Brain microvascular endothelial cell (primary cell): ENCODE measurements around the gene TTC9.

Experiments
- DNase-seq: peaks from one replicate; pipeline ENCODE4 v3.0.0-alpha.2; 2020
- H3K27ac ChIP-seq: fragments of 250-450 bp; sonication (Bioruptor Pico); 2 replicates; pipeline ENCODE4 v1.5.1; 2020; ENCODE audit warnings: mild to moderate bottlenecking, moderate library complexity
- H3K27me3 ChIP-seq: fragments of 250-450 bp; sonication (Bioruptor Pico); replicated peaks from 2 replicates; pipeline ENCODE4 v1.5.1; 2020; ENCODE audit warnings: mild to moderate bottlenecking
- H3K36me3 ChIP-seq: fragments of 250-450 bp; sonication (Bioruptor Pico); replicated peaks from 2 replicates; pipeline ENCODE4 v1.5.1; 2020; ENCODE audit warnings: mild to moderate bottlenecking
- H3K4me3 ChIP-seq: 2 replicates; pipeline ENCODE4 v1.5.1; 2011; ENCODE audit warnings: low read depth, mild to moderate bottlenecking, control low read depth, low read length, moderate library complexity
- in situ Hi-C: cut with HindIII; loops from 2 replicates; pipeline ENCODE4 v1.10.0; 2017; ENCODE audit warnings: low sequenced_read_pairs, low pct_ligation_motif_present
- TF ChIP-seq, protein P1 (sequence below): IDR thresholded peaks from 2 replicates; pipeline ENCODE4 v1.5.1; 2011; ENCODE audit warnings: low read depth, mild to moderate bottlenecking, moderate library complexity, low read length, control low read depth, inconsistent platforms; ENCODE audit errors: missing control alignments

The TTC9 gene

GRCh38 chr14:70641548-70642302, at the start of gene TTC9:
TSS of gene TTC9 (plus strand) at chr14:70641916. CDS start at chr14:70642130, 214 bp downstream.
- TF ChIP-seq, protein P1, sequence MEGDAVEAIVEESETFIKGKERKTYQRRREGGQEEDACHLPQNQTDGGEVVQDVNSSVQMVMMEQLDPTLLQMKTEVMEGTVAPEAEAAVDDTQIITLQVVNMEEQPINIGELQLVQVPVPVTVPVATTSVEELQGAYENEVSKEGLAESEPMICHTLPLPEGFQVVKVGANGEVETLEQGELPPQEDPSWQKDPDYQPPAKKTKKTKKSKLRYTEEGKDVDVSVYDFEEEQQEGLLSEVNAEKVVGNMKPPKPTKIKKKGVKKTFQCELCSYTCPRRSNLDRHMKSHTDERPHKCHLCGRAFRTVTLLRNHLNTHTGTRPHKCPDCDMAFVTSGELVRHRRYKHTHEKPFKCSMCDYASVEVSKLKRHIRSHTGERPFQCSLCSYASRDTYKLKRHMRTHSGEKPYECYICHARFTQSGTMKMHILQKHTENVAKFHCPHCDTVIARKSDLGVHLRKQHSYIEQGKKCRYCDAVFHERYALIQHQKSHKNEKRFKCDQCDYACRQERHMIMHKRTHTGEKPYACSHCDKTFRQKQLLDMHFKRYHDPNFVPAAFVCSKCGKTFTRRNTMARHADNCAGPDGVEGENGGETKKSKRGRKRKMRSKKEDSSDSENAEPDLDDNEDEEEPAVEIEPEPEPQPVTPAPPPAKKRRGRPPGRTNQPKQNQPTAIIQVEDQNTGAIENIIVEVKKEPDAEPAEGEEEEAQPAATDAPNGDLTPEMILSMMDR = no peak
- in situ Hi-C loops = no loop called here
- H3K36me3 ChIP-seq = no peaks in the 10 kb centered on the region
- no peak for DNase-seq
- H3K27ac ChIP-seq = no peak within 1 kb of the TSS
- peak within 1 kb of the TSS; percentile 54 for H3K4me3 ChIP-seq
- peaks cover 34% of the 10 kb centered on the region for H3K27me3 ChIP-seq

DNA sequence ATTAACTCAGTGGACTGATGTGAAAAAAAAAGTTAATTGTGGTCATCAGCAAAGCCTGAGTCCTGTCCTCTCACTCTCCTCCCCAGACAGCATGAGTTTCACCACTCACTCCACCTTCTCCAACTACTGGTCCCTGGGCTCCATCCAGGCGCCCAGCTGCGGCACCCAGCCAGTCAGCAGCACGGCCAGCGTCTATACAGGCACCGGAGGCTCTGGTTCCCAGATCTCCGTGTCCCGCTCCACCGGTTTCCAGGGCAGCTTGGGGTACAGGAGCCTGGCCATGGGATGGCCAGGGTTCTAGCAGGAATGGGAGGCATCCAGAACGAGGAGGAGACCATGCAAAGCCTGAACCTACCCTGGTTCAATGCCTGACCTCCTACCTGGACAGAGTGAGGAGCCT, 47.3 kb upstream of the TTC9 start:
- Histone ChIP-seq H3K27me3 (no peaks in the 10 kb centered on the region), H3K4me3 (no peak overlapping the region), H3K27ac (no peak overlapping the region), H3K36me3 (peaks cover 24% of the 10 kb centered on the region)
- in situ Hi-C loops = no loop called here
- TF ChIP-seq, protein P1 = no peak
- no peak for DNase-seq

DNA sequence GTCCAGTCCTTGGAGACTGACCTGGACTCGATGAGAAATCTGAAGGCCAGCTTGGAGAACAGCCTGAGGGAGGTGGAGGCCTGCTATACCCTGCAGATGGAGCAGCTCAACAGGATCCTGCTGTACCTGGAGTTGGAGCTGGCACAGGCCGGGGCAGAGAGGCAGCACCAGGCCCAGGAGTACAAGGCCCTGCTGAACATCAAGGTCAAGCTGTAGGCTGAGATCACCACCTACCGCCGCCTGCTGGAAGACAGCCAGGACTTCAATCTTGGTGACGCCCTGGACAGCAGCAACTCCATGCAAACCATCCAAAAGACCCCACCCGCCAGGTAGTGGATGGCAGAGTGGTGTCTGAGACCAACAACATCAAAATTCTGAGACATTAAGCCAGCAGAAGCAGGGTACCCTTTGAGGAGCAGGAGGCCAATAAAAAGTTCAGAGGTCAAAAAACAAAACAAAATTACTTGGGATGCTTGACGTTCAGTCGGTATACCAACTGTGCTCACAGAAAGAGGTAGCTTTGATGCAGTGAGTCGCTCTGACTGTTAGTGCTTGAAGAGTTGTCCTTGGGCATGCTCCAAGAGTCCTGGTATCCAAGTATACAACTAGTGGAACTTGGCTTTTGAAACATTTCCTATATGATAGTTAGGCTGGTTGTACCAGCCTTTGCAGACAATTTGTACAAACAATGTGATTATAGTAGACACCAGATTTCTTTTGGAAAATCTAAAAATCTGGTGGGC, 46.1 kb upstream of the TTC9 start:
- peak; percentile 5 for DNase-seq
- no peaks in the 10 kb centered on the region for H3K27me3 ChIP-seq
- TF ChIP-seq, protein P1 = no peak
- H3K27ac ChIP-seq = no peak overlapping the region
- no peak overlapping the region for H3K4me3 ChIP-seq
- in situ Hi-C loops = no loop called here
- H3K36me3 ChIP-seq = peaks cover 23% of the 10 kb centered on the region

GRCh38 chr14:70597731-70598130, 44.0 kb upstream of the TTC9 start:
- DNase-seq = no peak
- Histone ChIP-seq H3K27me3 (no peaks in the 10 kb centered on the region), H3K27ac (no peak overlapping the region), H3K4me3 (no peak overlapping the region), H3K36me3 (peaks cover 12% of the 10 kb centered on the region)
- in situ Hi-C loops = no loop called here
- TF ChIP-seq, protein P1 = no peak

GRCh38 chr14:70599345-70599744, 42.4 kb upstream of the TTC9 start:
- in situ Hi-C loops = no loop called here
- H3K36me3 ChIP-seq = peaks cover 5% of the 10 kb centered on the region
- TF ChIP-seq, protein P1 = no peak
- DNase-seq = no peak
- H3K4me3 ChIP-seq = no peak overlapping the region
- no peaks in the 10 kb centered on the region for H3K27me3 ChIP-seq
- no peak overlapping the region for H3K27ac ChIP-seq
